Vagina (tissue), 2 donors: ENCODE results near the gene GALNT11.

ENCODE experiments used
- POLR2A ChIP-seq, 2 donors: fragments of 450-650 bp; IDR thresholded peaks; one replicate each; pipeline ENCODE4 v1.6.1; 2017; ENCODE audit warnings: antibody characterized with exemption in 2 of 2, mild to moderate bottlenecking in 2 of 2, moderate library complexity in 2 of 2
- POLR2AphosphoS5 ChIP-seq, 2 donors: sonication (generic); formaldehyde crosslinking; IDR thresholded peaks; one replicate each; pipeline ENCODE4 v1.9.0; 2017; ENCODE audit warnings: antibody characterized with exemption in 2 of 2, mild to moderate bottlenecking in 2 of 2, low read depth in 1 of 2; ENCODE audit not compliant: insufficient read depth in 1 of 2
- TF ChIP-seq, protein P1 (sequence below), 3 experiments: fragments of 450-650 bp in 2 of 3; fragments of 200-600 bp in 1 of 3; sonication (generic) in 1 of 3; IDR thresholded peaks; one replicate each; pipeline ENCODE4 v1.5.1; 2017 to 2019; ENCODE audit warnings: antibody characterized with exemption in 3 of 3, mild to moderate bottlenecking in 2 of 3, moderate library complexity in 2 of 3

DNA sequence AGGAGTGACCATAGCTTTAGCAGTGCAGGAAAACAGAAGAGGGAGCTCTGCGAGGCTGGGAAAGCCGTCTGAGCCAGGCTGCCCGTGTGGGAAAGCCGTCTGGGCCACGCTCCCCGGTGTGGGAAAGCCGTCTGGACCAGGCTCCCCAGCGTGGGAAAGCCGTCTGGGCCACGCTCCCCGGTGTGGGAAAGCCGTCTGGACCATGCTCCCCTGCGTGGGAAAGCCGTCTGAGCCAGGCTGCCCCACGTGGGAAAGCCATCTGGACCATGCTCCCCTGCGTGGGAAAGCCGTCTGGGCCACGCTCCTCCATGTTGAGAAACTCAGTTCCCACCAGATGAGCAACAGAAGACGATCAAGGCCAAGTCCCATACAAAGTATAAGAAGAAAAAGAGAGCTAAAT lies 101.8 kb downstream of the GALNT11 start:
- TF ChIP-seq POLR2AphosphoS5 (IDR thresholded peaks at IDR 0.05; ENCODE audit: insufficient read depth in 1 of 2, low read depth in 1 of 2): no peak
- TF ChIP-seq, protein P1, sequence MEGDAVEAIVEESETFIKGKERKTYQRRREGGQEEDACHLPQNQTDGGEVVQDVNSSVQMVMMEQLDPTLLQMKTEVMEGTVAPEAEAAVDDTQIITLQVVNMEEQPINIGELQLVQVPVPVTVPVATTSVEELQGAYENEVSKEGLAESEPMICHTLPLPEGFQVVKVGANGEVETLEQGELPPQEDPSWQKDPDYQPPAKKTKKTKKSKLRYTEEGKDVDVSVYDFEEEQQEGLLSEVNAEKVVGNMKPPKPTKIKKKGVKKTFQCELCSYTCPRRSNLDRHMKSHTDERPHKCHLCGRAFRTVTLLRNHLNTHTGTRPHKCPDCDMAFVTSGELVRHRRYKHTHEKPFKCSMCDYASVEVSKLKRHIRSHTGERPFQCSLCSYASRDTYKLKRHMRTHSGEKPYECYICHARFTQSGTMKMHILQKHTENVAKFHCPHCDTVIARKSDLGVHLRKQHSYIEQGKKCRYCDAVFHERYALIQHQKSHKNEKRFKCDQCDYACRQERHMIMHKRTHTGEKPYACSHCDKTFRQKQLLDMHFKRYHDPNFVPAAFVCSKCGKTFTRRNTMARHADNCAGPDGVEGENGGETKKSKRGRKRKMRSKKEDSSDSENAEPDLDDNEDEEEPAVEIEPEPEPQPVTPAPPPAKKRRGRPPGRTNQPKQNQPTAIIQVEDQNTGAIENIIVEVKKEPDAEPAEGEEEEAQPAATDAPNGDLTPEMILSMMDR (IDR thresholded peaks at IDR 0.05): no peak
- TF ChIP-seq POLR2A (IDR thresholded peaks at IDR 0.05): no peak
